GM19238 (cell line): ENCODE data around the gene DPYSL5.
"Not testable (repeated sequence)": the region's sequence is repeated elsewhere in the genome, so short reads cannot be mapped to it uniquely, and the experiment has no call there.

Source experiments
- DNase-seq: peaks from one replicate; pipeline ENCODE4 v3.0.0; 2011; ENCODE audit warnings: low spot score; ENCODE audit not compliant: insufficient read length

DPYSL5 gene

DNA sequence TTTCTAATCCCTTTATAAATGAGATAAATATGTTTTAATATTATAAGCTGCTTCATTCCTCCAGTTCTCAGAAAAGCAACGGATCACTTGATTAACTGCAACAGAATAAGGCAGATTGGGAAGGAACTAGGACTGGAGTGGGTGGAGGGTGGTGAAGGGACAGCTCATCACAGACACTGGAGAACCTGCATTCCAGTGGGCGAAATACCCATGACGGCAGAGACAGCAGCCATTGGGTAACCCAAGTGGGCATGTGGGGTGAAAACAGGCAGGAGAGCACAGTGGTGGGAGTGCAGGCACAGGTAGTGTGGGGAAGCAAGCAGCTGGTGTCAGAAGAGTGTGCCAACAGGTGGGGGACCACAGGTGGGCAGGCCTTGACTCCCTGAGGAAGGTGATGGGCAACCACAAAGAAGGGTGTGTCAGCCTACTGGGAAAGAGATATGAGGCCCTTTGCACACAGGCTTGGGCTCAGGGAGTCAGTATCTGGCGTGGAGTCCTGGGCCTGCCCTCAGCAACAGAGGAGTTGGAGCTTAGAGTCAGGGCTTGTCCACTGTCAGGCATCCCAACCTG is 27.2 kb downstream of the DPYSL5 start:
- no peak for DNase-seq

DNA sequence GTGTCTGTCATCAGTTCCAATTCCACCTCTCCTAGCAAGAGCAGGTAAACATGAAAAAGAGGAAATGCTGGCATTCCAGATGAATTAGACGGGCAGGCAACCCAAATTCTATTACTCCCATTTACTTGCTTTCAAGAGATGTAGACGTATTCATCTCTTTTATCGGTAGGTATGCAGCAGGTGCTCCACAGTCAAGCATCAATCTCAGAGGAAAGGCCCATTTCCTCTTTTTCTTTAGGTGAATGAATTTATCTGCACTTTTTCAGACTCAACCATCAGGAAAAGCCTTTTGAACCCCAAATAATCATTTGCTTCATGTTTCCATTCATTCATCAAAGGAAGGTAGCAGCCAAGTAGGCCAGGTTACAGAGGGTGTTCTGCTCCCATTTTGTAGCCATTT is 27.9 kb downstream of the DPYSL5 start:
- DNase-seq: no peak

DNA sequence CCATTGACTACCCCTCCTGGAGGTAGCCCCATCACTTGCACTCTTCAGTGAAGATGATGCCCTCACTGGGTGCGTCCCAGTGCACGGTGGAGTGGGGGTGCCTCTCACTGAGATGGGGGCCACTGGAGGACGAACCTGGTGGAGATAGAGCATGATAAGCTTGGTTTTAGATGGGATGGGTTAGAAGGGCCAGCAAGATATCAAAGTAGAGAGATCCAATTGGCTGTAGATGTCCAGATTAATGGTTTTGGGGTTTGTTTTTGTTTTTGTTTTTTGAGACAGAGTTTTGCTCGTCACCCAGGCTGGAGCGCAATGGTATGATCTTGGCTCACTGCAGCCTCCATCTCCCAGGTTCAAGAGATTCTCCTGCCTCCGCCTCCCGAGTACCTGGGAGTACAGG is 28.3 kb downstream of the DPYSL5 start:
- no peak for DNase-seq

DNA sequence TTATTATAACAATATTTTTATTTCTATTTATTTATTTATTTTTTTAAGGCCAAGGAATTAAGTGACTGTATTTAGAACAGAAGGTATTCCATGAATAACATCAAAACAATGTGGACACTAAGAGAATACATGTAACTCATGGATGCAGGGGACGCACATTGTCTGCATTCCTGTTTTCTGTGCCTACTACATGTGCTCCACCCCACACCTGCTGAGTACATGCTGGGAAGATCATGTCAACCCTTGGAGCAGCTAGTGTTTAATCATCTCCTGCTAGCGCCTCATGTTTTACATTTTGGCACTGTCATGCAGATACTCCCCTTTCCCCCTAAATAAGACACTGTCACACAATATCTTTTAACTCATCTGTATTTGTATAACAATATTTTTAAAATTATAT is 29.3 kb downstream of the DPYSL5 start:
- DNase-seq: no peak

DNA sequence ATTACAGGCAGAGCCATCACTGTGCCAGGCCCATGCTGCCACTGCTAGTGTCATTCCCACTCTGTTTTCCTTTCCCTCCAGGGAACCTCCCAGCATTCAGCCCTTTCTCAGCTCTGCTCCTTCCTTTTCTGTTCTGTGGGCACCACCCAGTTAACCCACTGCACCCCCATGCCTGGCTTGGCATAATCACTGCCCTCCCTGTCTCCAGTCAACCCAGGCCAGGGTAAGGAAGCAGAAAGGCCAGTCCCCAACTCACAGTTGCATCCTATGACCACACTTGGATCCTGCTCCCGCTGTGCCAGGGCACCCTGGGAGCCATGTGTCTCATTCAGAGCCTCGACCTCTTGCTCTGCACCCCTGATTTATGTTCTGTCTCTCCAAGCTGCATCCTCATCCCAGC is 32.2 kb downstream of the DPYSL5 start:
- DNase-seq: no peak

DNA sequence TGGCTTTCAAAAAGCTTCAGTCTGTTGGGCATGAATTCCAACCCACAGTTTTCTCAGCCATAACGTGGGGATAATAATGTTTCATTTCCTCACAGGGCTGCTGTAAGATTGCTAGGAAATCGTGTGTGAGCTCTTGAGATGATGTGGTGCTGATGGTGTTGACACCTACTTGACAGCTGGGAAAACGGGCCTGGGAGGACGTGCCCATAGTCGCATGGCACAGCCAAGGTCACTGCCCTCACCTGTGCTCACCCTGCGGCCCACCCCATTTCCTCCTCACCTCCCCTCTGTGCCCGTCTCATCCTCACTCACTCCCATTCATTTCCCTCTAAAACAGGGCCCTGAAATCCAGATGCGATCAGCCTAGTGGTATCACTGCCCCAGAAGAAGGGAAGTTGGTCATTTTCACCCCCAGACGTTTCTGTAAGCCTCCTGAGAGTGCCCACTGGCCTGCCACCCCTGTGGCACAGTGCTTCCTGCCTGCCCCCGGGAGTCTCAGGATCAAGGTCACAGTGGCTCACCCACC is 33.0 kb downstream of the DPYSL5 start:
- DNase-seq: no peak

DNA sequence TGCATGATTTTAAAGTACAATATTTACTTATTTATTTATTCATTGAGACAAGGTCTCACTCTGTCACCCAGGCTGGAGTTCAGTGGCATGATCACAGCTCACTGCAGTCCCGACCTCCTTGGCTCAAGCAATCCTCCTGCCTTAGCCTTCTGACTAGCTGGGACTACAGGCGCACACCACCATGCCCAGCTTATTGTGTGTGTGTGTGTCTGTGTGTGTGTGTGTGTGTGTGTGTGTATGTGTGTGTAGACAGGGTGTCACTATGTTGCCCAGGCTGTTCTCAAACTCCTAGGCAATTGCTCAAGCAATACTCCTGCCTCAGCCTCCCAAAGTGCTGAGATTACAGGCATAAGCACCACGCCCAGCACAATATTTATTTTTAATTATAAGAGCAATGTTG is 34.3 kb downstream of the DPYSL5 start:
- DNase-seq: not testable (repeated sequence)

DNA sequence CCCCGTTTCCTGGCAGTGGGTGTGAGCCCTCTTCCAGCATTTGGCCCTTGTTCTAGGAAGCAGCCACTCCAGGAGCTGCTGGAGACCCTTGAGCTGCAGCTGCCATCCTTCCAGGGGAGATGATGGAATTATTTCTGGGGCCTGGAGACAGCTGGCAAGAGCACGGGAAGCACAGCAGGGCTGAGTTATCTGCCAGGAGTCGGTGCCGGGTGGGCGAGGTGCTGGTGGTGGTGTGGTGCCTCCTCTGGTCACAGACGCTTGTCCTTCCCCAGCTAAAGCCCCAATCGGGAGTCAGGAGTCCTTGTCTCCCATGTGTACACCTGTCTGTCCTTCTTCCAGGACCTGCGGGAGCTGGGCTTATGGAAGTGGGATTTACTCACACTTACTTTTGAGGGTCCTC is 36.0 kb downstream of the DPYSL5 start:
- DNase-seq: no peak

DNA sequence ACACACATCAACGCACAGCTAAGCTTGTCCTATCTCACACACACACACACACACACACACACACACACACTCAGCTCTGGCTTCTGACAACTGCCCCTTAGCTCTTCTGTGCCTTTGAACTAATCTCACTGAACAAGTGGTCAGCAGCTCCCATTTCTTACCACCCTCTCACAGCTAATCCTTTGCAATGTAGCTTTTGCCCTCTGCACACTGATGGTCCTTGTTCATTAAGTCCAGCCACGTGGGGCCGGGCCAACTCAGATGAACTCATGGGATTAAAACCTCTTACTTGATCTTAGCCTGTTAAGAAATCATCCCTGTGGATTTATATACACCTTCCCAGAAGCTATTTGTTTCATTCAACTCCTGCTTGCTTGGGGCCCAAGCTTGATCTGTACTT is 36.6 kb downstream of the DPYSL5 start:
- DNase-seq: no peak

DNA sequence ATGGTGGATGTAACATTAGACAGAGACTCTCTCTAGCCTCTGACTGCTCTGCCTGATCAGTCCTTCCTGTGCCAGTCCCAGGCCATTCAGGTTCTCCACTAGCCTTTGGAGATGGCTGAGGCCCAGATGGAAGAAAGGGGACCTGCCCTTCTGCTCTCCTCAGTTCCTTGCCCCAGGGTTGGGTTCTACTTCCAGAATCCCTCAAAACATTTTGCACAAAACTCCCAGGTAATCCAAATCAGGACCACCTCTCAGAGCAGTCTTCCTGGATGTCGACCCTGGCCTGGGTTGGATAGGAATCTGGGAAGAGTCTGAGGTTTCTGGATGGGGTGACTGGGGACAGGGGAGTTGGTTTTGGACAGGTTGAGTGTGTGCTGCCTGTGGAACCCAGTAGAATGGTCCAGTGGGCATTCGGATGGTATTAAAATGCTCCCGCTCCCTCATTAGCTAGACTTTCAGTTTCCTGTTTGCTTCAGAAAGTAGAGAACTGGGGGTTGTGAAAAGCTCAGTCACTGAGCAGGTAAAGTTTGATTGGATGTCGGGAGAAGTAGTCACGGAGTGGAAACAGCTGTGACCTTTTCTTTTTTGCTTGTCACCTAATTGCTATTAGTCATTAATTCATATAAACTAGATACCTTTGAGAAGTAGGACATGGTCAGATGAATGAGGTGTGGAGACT is 37.9 kb downstream of the DPYSL5 start:
- no peak for DNase-seq

DNA sequence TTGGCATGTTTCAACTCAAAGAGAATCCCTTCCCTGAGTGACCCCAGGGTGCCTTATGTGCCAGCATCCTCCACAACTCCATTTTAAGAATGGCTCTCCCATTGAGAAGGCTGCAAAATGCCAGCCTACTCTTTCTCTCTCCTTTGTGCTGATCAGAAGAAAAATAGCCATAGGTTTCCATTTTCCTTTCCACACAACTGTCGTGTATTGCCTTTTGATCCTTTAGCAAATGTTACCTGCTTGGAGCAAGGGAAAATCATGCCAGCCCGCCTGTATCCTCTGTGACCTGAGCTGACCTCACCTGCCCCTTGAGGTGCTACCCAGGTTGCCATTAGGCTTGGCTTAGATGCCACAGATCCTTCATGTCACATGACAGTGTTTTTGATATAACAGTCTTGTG is 38.8 kb downstream of the DPYSL5 start:
- DNase-seq: no peak

DNA sequence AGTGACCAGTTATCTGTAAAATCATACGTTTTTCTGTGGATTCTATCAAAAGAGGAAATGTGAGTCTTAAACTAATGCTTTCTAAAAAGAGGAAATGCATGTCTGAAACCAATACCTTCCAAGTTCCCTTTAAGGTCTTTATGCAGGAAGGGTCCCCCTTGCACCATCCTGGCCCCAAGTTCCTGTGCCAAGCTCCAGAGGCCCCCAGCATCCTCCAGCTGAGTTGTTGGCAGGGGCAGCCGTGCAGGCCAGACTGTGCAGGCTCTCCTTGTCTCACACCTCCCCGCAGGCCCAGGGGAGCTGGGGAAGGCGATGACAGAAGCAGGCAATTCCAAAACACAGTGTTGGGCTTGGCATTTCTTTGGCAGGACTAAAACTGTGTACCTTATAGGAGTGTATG is 39.2 kb downstream of the DPYSL5 start:
- DNase-seq: peak; percentile 15

DNA sequence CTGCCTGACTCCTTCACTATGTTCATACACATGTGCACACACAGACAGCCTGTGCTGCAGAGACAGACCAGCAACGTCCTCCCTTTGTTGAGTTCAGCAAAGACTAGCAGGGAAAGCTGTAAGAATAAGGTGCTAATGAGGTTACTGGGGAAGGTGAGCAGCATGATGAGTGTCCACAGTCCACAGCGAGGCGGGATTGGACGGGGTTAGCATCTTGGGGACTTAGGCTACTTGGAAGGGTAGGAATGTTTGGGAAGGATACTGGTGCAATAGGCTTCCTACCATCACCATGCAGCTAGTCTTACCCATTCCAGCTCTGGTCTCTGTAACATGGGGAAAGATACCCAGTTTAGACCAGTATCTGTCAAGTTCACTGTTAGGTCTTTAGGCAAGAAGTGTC is 41.9 kb downstream of the DPYSL5 start:
- DNase-seq: no peak

DNA sequence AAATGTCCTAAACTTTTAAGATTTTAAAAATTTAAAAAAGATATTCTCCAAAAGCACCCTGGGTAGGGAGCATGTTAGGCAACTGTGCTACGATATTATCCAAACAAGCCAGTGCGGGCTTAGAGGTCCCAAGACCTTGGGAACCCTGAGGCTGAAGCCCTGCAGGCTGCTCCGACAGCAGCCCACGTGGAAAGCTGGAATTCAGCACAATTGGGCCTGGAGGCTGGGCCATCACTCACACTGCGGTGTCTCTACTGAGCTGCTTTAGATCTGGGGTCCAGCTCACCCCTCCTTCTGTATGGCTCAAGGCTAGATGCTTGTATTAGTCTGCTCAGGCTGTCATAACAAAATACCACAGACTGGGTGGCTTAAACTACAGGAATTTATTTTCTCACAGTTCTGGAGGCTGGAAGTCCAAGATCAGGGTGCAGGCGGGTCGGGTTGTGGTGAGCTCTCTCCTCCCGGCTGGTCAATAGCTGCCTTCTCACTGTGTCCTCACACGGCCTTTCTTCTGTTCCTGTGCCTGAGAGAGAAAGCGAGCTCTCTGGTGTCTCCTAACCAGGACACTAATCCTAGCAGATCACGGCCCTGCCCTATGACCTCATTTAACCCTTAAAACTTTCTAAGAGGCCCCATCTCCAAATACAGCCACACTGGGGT is 42.5 kb downstream of the DPYSL5 start:
- DNase-seq: no peak

DNA sequence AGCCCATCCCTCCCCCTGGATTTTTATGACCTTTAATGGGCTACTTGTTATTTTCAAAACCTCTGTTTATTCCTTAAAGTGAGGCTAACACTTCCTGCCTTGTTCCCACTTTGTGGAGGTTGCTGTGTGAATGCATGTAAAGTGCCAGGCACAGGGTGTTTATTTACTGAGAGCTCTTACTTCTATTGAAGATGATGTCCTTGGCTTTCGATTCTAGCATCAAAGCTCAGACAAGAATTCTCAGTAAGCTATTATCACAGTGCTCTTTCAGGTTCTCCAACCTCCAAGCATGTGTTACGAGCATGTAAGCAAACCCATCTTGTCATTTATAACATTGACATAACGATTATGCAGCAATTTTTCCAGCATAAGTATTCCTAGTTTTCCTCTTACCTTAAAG is 44.2 kb downstream of the DPYSL5 start:
- no peak for DNase-seq

DNA sequence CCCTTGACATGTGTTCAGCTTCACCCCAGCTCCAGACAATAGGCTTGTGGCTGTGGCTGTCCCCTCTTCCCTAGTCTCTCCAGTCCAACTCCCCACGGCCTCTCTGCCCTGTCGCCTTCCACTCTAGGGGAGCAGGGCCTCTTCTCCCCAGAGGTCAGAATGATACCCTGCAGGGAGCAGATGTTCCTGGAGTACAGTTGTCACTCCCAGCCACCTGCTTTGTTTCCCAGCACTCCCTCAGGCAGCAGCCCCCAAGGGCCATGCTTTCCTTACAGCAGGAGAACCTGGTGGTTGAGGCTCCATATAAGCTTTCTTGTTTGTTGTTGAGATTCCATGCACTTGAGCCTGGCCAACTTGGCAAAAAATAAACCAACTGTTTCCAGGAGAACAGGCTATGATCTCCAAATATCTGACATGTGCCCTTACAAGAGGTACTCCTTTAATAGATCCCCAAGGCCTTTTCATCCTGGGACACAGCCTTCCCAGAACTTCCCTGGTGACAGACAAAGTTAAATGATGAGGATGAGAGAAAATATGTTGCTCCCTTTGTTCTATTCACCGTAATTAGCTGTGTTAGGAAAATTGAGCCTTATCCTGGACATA is 45.1 kb downstream of the DPYSL5 start:
- DNase-seq: no peak

DNA sequence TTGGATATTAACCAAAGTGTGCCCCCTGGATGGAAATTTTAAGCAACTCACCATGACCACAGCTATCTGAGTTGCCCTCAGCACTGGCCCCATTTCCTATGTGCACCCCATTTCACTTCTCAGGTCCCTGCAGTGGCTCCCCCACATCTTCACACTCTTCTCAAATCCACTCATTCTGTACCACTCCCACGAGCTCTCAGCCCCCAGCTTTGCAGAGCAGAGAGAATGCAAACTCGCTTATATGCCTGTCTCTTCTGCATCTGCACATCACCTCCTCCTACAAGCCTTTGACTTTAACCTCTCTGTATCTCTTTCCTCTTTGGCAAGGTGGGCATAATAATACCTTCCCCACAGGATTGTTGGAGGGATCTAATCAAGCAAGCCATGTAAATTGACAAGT is 46.2 kb downstream of the DPYSL5 start:
- no peak for DNase-seq

DNA sequence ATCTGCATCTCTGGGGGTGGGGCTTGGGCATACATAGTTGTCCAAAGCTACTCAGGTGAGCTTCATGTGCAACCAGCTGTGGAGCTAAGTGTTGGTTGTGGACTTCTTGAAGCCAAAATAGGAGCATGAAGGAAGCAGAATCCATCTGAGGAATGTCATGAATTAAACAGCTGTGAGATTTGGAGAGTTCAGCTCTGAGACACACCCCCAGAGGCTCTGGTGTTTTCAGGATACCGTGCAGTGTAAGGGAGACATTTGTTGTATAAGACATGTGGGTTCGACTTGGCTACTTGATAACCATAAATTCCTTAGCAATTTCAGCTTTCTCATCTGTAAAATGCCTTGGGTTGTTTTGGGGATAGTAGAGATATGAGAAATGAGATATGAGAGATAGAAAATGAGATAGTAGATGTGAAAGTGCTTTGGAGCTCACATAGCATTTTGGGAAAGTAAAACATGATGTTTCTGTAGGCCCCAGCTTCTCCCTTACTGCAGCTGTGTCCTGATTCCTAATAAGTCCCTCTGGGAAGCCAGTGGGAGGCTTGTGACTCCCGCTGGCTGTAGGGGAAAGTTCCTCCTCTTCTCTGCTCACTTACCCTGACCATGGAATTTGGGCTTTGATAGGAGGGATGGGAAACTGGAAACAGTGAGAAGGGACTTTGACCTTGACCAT is 50.0 kb downstream of the DPYSL5 start:
- no peak for DNase-seq

DNA sequence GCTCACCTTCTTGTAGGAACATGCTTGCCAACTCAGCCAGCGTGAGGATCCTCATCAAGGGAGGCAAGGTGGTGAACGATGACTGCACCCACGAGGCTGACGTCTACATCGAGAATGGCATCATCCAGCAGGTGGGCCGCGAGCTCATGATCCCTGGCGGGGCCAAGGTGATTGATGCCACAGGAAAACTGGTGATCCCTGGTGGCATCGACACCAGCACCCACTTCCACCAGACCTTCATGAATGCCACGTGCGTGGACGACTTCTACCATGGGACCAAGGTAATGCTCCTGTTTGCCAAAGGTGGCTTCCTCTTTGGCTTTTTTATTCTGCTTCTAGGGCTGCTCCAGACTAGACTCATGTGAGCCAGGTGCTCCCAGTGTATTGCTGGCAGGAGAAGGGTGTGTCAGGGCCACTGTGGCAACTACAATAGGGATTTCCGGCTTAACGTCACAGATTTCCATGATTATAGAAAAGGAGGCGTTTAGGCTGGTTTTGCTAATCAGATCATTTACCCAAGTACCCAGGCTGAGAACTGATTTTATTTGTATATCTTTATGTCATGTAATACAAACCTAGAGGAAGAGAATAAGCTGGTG is 50.6 kb downstream of the DPYSL5 start:
- no peak for DNase-seq

DNA sequence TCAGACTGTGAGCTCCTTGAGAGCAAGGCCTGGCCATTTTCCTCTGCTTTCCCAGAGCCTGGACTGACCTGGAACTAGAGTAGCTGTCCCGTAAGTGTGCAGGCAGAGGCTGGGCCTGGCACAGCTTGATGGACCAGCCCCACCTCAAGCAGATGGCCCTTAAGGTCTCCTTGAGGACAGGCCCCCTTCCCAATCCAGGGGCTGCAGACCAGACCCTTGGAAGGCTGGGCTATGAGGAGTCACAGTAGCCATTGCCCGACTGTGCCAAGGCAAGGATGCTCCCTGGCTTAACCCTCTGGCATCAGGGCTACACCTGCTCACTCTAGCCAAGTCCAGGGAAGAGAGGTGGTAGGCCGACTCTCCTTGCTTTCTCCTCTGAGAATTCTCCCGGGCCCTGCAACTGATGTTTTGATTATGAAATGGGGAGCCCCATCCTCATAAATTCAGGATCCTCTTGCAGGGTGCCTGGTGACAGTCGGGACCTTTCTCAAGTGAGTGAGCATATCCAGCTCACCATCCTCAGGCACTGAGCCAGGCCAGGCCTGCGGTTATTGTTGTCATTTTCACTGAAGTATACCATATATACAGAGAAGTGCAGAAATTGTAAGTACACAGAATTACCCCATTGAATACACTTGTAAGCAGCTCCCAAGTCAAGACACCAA is 51.7 kb downstream of the DPYSL5 start:
- no peak for DNase-seq

DNA sequence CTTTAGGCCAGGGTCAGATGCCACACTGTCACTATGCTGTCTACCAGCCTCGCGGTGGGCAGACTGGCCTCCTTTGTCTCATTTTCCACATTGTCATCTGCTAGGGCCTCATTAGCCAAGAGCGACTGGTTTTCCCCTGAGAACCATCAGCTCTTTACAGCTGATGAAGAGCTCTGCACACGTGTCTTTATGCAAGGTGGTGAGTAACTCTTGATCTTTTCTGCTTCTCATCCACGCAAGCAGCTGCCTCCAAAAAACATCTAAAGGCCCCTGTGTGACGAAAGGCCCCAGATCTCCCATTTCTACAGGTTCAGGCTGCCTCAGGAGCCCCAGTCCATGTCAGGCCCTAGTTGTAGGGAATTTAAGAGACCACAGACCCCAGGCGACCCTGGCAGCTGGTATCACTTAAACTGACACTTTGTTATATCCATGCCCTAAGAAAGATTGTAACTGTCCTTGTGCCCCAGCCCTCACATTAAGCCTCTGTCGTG is 52.9 kb downstream of the DPYSL5 start:
- no peak for DNase-seq
